Measurements from ENCODE around the gene MST1R.

DNA sequence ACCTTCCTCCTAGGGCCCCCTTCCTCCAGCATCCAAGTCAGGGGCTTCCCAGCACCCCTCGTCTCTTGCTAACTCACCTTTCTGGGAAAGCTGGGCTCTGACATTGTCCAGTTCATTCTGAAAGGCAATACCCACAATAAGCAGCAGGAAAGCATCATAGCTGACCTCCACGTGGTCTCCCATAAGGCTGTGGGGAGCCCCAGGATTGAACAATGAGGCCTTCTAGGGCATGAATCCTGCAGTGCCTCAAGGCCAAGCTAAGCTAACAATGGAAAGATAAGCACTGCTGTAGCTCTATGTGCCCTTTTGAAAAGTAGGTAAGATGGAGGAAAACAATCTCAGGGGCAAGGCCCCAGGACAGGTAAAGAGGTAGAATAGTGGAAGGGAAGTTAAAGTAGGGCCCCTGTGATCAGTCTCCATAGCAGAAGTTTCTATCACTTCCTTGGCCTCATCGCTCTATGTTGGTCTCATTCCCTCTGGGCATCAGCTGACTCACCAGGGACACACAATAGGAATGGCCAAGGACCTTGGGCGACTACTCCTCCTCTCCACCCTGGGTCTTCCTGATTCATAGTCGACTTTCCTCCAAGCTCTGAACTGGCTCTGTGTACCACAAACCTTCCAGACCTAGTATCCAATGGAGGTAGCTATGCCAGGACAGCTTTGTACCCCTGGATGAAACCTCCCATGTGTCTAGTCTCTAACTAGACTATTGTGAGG, 59.0 kb downstream of the MST1R start:
- no peak for TF ChIP-seq EZH2 (IDR thresholded peaks at IDR 0.05; ENCODE audit: borderline replicate concordance, insufficient read depth, low read length, poor library complexity, severe bottlenecking)
- TF ChIP-seq, protein P1, sequence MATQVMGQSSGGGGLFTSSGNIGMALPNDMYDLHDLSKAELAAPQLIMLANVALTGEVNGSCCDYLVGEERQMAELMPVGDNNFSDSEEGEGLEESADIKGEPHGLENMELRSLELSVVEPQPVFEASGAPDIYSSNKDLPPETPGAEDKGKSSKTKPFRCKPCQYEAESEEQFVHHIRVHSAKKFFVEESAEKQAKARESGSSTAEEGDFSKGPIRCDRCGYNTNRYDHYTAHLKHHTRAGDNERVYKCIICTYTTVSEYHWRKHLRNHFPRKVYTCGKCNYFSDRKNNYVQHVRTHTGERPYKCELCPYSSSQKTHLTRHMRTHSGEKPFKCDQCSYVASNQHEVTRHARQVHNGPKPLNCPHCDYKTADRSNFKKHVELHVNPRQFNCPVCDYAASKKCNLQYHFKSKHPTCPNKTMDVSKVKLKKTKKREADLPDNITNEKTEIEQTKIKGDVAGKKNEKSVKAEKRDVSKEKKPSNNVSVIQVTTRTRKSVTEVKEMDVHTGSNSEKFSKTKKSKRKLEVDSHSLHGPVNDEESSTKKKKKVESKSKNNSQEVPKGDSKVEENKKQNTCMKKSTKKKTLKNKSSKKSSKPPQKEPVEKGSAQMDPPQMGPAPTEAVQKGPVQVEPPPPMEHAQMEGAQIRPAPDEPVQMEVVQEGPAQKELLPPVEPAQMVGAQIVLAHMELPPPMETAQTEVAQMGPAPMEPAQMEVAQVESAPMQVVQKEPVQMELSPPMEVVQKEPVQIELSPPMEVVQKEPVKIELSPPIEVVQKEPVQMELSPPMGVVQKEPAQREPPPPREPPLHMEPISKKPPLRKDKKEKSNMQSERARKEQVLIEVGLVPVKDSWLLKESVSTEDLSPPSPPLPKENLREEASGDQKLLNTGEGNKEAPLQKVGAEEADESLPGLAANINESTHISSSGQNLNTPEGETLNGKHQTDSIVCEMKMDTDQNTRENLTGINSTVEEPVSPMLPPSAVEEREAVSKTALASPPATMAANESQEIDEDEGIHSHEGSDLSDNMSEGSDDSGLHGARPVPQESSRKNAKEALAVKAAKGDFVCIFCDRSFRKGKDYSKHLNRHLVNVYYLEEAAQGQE (IDR thresholded peaks at IDR 0.05; ENCODE audit: borderline replicate concordance) = no peak
- no peak for TF ChIP-seq POLR2AphosphoS5 (IDR thresholded peaks at IDR 0.05)
- TF ChIP-seq, protein P2, sequence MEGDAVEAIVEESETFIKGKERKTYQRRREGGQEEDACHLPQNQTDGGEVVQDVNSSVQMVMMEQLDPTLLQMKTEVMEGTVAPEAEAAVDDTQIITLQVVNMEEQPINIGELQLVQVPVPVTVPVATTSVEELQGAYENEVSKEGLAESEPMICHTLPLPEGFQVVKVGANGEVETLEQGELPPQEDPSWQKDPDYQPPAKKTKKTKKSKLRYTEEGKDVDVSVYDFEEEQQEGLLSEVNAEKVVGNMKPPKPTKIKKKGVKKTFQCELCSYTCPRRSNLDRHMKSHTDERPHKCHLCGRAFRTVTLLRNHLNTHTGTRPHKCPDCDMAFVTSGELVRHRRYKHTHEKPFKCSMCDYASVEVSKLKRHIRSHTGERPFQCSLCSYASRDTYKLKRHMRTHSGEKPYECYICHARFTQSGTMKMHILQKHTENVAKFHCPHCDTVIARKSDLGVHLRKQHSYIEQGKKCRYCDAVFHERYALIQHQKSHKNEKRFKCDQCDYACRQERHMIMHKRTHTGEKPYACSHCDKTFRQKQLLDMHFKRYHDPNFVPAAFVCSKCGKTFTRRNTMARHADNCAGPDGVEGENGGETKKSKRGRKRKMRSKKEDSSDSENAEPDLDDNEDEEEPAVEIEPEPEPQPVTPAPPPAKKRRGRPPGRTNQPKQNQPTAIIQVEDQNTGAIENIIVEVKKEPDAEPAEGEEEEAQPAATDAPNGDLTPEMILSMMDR (IDR thresholded peaks at IDR 0.05; ENCODE audit: poor library complexity, severe bottlenecking) = no peak
